ENCODE data around the gene CASZ1.

DNA sequence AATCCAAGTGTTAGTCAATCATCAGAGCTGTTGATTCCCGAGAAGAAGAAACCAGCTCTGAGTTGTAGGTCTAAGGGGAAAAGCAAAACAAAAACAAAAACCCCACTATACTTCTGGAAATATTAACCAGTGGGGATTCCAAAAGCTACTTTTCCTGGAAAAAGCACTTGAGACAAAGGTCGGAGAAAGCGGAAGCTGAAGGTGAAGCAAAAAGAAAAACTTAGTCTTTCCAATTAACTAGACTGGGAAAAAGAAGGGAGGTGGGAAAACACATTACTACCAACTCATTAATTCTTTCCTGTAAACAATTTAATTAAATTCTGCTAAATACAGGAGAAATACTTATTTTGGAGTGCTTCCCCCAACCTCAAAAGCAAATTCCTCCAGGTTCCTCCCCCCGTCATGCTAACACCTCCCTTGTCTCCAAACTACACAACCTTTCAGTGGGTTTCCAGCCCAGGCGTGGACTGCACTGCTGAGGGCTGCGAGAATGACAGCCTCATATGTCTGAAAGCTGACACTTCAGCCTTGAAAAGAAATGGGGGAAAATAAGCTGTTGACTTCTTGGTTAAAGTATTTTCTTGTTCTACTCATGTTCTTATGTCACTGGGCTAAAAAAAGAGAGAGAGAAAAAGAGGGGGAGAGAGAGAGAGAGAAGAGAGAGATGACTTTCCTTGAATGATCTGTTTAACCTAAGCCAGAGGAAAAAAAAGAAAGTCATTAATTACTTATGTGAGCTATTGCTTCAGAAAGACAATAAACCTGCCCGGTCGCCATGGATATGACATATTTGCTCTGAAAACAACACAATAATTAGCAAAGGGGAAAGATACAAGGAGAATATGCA lies 5.1 kb downstream of the CASZ1 start:
- TF ChIP-seq, protein P1, sequence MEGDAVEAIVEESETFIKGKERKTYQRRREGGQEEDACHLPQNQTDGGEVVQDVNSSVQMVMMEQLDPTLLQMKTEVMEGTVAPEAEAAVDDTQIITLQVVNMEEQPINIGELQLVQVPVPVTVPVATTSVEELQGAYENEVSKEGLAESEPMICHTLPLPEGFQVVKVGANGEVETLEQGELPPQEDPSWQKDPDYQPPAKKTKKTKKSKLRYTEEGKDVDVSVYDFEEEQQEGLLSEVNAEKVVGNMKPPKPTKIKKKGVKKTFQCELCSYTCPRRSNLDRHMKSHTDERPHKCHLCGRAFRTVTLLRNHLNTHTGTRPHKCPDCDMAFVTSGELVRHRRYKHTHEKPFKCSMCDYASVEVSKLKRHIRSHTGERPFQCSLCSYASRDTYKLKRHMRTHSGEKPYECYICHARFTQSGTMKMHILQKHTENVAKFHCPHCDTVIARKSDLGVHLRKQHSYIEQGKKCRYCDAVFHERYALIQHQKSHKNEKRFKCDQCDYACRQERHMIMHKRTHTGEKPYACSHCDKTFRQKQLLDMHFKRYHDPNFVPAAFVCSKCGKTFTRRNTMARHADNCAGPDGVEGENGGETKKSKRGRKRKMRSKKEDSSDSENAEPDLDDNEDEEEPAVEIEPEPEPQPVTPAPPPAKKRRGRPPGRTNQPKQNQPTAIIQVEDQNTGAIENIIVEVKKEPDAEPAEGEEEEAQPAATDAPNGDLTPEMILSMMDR (IDR thresholded peaks at IDR 0.05) = no peak
- no peak for TF ChIP-seq POLR2A (IDR thresholded peaks at IDR 0.05)
- TF ChIP-seq POLR2AphosphoS5 (IDR thresholded peaks at IDR 0.05) = no peak
- TF ChIP-seq EP300 (IDR thresholded peaks at IDR 0.05) = no peak
